MCF 10A (cell line): ENCODE data around the gene COL20A1. TPM values are rescaled to one million over a fixed set of nuclear protein-coding genes. Genes with fewer than 3 reads are reported as not detected.

Experiments used
- BruUV-seq: library from RNA; stranded (reverse); fragments of 400-500 nt; replicated peaks from 2 replicates; lab custom pipeline; 2021; lab: Mats Ljungman, UMichigan
- CTCF ChIA-PET: fragments of 300-600 bp; sonication (Branson Sonifier 250); formaldehyde crosslinking; extraction: SDS; loops from one replicate; lab custom pipeline; 2021; ENCODE audit warnings: antibody characterized with exemption, inconsistent platforms; lab: Yijun Ruan, JAX
- POLR2A ChIA-PET: fragments of 300-600, 350-650 bp; sonication (Branson Sonifier 250); formaldehyde crosslinking; extraction: SDS; loops from one replicate; lab custom pipeline; 2020; ENCODE audit warnings: antibody characterized with exemption, inconsistent platforms; lab: Yijun Ruan, JAX
- DNase-seq: peaks from one replicate; pipeline ENCODE4 v3.0.0-alpha.2; 2018; ENCODE audit not compliant: unreplicated experiment
- H3K27ac Mint-ChIP-seq: one replicate; pipeline ENCODE4 v1.8.0; 2022; ENCODE audit warnings: mild to moderate bottlenecking, low read depth, mixed read lengths; ENCODE audit not compliant: unreplicated experiment
- H3K27me3 Mint-ChIP-seq: one replicate; pipeline ENCODE4 v1.8.0; 2022; ENCODE audit warnings: mixed read lengths; ENCODE audit not compliant: insufficient read depth, unreplicated experiment
- H3K36me3 Mint-ChIP-seq: one replicate; pipeline ENCODE4 v1.8.0; 2022; ENCODE audit warnings: mild to moderate bottlenecking, moderate library complexity, mixed read lengths; ENCODE audit not compliant: insufficient read depth, unreplicated experiment
- H3K4me1 Mint-ChIP-seq: one replicate; pipeline ENCODE4 v1.8.0; 2022; ENCODE audit warnings: mixed read lengths; ENCODE audit not compliant: insufficient read depth, unreplicated experiment
- H3K4me3 Mint-ChIP-seq: one replicate; pipeline ENCODE4 v1.8.0; 2022; ENCODE audit warnings: mild to moderate bottlenecking, moderate library complexity, mixed read lengths; ENCODE audit not compliant: unreplicated experiment
- H3K9me3 Mint-ChIP-seq: one replicate; pipeline ENCODE4 v1.8.0; 2022; ENCODE audit warnings: mixed read lengths; ENCODE audit not compliant: unreplicated experiment
- intact Hi-C: fragments of 100-400 bp; cut with micrococcal nuclease; formaldehyde crosslinking; loops from 2 replicates; pipeline ENCODE4 v1.14.1; 2022
- total RNA-seq: library from RNA; stranded (reverse); gene quantifications from 2 replicates; pipeline ENCODE4 v1.2.3, GENCODE V29; 2022
- TF ChIP-seq, protein P1 (sequence below): fragments of 200-600 bp; IDR thresholded peaks from one replicate; pipeline ENCODE4 v1.8.0; 2022; ENCODE audit warnings: antibody characterized with exemption, mild to moderate bottlenecking; ENCODE audit not compliant: unreplicated experiment

The COL20A1 gene
- total RNA-seq, 1 experiment from 2014 or later, result 0.14 TPM

DNA sequence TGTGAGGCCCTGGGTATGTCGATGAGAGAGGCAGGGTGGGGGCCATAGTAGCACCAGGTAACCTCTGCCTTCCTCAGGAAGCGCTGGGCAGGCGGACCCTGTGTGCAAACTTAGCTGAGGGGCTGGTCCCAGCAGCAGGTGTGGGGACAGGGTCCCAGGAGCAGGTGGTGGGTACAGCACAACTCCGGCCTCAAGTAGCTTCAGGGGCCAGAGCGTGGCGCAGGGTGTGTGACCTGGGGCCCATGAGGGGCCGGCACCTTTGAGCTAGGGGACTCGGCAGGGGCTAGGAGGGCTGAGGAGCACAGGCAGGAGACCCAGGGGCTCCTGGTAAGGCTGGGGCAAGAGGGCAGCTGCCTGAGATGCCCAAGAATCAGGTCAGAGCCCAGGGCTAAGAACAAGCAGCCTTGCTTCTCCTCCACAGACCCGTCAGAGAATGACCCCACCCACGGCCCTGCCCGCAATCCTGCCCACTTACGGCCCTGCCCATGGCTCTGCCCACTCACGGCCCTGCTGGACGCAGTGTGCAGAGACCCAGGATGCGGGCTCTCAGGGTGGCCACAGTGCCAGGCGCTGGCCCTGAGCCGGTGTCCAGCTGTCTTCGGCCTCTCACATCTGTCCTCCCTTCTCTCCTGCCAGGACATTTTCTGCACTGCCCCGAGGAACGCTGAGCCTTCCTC, 37.2 kb downstream of the COL20A1 start:
- no peak overlapping the region for H3K4me3 Mint-ChIP-seq
- peaks cover 9% of the 10 kb centered on the region for H3K9me3 Mint-ChIP-seq
- intact Hi-C loops, result no loop called here
- H3K27me3 Mint-ChIP-seq, result peaks cover 1% of the 10 kb centered on the region
- BruUV-seq, result no TSS peak
- no peak overlapping the region for H3K27ac Mint-ChIP-seq
- no peaks in the 10 kb centered on the region for H3K4me1 Mint-ChIP-seq
- POLR2A ChIA-PET, result no interaction called here
- DNase-seq, result no peak
- CTCF ChIA-PET, result interaction anchor here (0.6 to 0.7 kb wide), 2 partner anchors 12 to 14 kb away, joined by 3 read pairs; no protein-coding TSS in a partner anchor
- H3K36me3 Mint-ChIP-seq, result no peaks in the 10 kb centered on the region
- TF ChIP-seq, protein P1, sequence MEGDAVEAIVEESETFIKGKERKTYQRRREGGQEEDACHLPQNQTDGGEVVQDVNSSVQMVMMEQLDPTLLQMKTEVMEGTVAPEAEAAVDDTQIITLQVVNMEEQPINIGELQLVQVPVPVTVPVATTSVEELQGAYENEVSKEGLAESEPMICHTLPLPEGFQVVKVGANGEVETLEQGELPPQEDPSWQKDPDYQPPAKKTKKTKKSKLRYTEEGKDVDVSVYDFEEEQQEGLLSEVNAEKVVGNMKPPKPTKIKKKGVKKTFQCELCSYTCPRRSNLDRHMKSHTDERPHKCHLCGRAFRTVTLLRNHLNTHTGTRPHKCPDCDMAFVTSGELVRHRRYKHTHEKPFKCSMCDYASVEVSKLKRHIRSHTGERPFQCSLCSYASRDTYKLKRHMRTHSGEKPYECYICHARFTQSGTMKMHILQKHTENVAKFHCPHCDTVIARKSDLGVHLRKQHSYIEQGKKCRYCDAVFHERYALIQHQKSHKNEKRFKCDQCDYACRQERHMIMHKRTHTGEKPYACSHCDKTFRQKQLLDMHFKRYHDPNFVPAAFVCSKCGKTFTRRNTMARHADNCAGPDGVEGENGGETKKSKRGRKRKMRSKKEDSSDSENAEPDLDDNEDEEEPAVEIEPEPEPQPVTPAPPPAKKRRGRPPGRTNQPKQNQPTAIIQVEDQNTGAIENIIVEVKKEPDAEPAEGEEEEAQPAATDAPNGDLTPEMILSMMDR, result no peak

DNA sequence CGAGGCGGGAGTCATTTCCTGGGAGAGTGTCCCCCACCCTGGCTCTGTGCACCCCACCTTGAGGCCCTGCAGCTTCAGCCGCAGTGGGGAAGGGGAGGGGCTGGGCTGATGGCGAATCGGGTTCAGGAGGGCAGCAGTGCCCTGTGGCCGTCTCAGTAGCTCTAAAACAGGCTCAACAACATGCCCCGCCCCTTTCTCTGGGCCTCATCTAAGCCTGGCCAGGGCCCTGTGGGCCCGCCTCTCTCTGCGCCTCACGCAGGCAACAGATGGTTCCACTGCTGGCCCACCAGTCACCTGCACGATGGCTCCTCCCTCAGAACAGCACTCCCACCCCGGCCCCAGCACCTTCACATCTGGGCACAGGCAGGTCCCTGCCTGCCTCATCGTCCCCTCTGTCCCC, 38.0 kb downstream of the COL20A1 start:
- H3K36me3 Mint-ChIP-seq, result peaks cover 5% of the 10 kb centered on the region
- no TSS peak for BruUV-seq
- no peak overlapping the region for H3K4me3 Mint-ChIP-seq
- TF ChIP-seq, protein P1, result no peak
- H3K27ac Mint-ChIP-seq, result no peak overlapping the region
- intact Hi-C loops, result no loop called here
- ChIA-PET CTCF (interaction anchor here (0.6 to 0.7 kb wide), 2 partner anchors 10 to 13 kb away, joined by 3 read pairs; no protein-coding TSS in a partner anchor), POLR2A (no interaction called here)
- DNase-seq, result no peak
- H3K9me3 Mint-ChIP-seq, result peaks cover 9% of the 10 kb centered on the region
- peaks cover 8% of the 10 kb centered on the region for H3K27me3 Mint-ChIP-seq
- H3K4me1 Mint-ChIP-seq, result no peaks in the 10 kb centered on the region

DNA sequence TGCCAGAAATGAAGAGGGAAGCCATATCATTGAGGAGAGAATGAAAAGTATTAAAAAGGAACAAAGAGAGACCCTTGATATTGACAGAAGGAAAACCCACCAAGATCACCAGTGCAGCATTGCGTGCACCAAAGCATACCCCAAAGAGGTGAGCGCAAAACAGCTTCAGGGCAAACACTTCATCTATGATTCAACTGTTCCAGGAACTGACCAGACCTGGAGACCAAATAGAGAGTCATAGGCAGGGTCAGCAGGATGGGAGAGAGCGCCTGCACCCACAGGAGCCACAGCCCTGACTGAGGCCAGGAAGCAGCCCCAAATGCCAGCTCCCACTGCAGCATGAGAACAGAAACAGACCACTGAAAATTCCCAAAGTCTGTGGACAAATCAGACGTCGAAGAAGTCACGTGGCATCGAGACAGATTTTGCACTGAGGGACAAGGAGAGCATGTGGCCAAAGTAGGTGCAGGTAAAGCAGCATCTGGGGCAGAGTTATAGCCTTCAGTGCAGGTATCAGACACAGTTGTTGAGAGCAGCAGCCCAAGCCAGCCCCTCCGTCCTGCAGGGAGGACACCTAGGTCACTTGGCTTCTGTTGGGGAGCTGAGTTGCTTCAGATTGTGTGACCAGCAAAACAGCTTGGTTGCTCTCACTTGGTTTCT, 38.9 kb downstream of the COL20A1 start:
- DNase-seq, result no peak
- CTCF ChIA-PET, result interaction anchor here (0.7 kb wide), 2 partner anchors 9 to 22 kb away, joined by 3 to 4 read pairs; no protein-coding TSS in a partner anchor
- intact Hi-C loops, result no loop called here
- POLR2A ChIA-PET, result no interaction called here
- Mint-ChIP-seq H3K27ac (no peak overlapping the region), H3K4me1 (no peaks in the 10 kb centered on the region), H3K9me3 (peaks cover 9% of the 10 kb centered on the region), H3K36me3 (peaks cover 6% of the 10 kb centered on the region), H3K4me3 (no peak overlapping the region), H3K27me3 (peaks cover 18% of the 10 kb centered on the region)
- TF ChIP-seq, protein P1, result no peak
- BruUV-seq, result no TSS peak
